Mucosa of rectum (tissue), 2 donors: Measurements from ENCODE around the gene WDR4.
A peak's percentile ranks its signal among the peaks of the same experiment; 100 is the strongest.
"Not testable (repeated sequence)": the region's sequence is repeated elsewhere in the genome, so short reads cannot be mapped to it uniquely, and the experiment has no call there.

Experiments used
- H3K27ac ChIP-seq, 2 donors: one replicate each; pipeline ENCODE4 v1.7.0; 2013; ENCODE audit warnings: inconsistent platforms in 2 of 2, low read depth in 2 of 2, low read length in 2 of 2
- H3K27me3 ChIP-seq, 2 donors: one replicate each; pipeline ENCODE4 v1.7.0; 2013; ENCODE audit warnings: low read length in 2 of 2; ENCODE audit not compliant: control insufficient read depth in 2 of 2, insufficient read depth in 2 of 2
- H3K36me3 ChIP-seq, 2 donors: one replicate each; pipeline ENCODE4 v1.7.0; 2013; ENCODE audit warnings: low read length in 2 of 2; ENCODE audit not compliant: control insufficient read depth in 2 of 2, insufficient read depth in 2 of 2
- H3K4me1 ChIP-seq, 2 donors: one replicate each; pipeline ENCODE4 v1.7.0; 2013; ENCODE audit warnings: low read length in 2 of 2, mild to moderate bottlenecking in 1 of 2; ENCODE audit not compliant: control insufficient read depth in 2 of 2, insufficient read depth in 2 of 2
- H3K4me3 ChIP-seq, 2 donors: one replicate each; pipeline ENCODE4 v1.7.0; 2013; ENCODE audit warnings: low read length in 2 of 2
- H3K9ac ChIP-seq, 2 donors: one replicate each; pipeline ENCODE4 v1.7.0; 2013; ENCODE audit warnings: low read length in 2 of 2, low read depth in 1 of 2, mild to moderate bottlenecking in 1 of 2
- H3K9me3 ChIP-seq, 2 donors: one replicate each; pipeline ENCODE4 v1.7.0; 2013; ENCODE audit warnings: low read length in 2 of 2; ENCODE audit not compliant: control insufficient read depth in 2 of 2
- donor health status: healthy.
- donor health status: Normal muscosa, but diverticular disease.

Gene WDR4, protein sequence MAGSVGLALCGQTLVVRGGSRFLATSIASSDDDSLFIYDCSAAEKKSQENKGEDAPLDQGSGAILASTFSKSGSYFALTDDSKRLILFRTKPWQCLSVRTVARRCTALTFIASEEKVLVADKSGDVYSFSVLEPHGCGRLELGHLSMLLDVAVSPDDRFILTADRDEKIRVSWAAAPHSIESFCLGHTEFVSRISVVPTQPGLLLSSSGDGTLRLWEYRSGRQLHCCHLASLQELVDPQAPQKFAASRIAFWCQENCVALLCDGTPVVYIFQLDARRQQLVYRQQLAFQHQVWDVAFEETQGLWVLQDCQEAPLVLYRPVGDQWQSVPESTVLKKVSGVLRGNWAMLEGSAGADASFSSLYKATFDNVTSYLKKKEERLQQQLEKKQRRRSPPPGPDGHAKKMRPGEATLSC

DNA sequence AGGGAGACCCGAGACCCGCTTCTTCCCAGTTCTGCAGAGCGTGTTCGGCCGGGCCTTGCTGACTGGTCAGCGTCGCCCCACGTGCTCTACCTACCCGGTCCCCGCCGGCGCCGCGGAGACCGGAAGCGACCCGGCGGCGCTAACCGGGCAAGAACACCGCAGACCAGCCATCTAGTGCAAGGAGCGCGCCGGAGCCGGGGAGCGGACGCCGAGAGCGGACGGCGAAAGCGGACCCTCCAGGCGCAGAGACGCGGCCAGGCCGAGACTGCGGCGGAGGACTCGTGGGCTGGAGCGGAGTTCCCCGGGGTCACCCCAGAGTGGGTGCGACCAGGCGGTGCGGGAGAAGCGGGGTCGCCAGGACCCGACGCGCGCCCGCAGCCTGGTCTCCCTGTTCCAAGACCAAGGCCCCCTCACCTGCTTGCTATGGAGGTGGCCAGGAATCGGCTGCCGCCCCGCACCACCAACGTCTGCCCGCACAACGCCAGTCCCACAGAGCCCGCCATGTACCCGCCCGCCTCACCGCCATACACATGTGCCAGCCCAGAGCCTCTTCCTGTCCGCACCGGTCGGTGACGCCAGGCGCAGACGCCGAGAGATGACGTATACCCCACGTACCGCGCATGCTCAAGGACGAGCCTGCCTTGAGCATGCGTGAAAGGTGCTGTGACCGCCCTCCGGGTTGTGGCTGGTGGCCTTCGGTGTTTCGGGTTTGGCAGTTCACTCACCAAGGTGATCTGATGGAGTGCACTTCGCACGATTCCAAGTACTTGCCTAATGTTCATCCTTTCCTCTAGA is at the start of gene WDR4:
Gene WDR4 (minus strand): TSS at position 547 of the 795 bp plus-strand sequence. CDS start 44 bp downstream, at position 503.
- Histone ChIP-seq H3K27me3 (no peaks in the 10 kb centered on the region), H3K27ac (peak within 1 kb of the TSS; percentile 77 to 90), H3K4me1 (peaks cover 13 to 15% of the 10 kb centered on the region in 2 donors), H3K9me3 (no peaks in the 10 kb centered on the region), H3K36me3 (peaks cover 2 to 4% of the 10 kb centered on the region in 2 donors), H3K4me3 (peak within 1 kb of the TSS; percentile 89 to 96), H3K9ac (peak within 1 kb of the TSS; percentile 79 to 83)

GRCh38 chr21:42927474-42928200 is 48.3 kb upstream of the WDR4 start:
- H3K27ac ChIP-seq = not testable (repeated sequence)

GRCh38 chr21:42925114-42925926 is 46.0 kb upstream of the WDR4 start, which contains the start of gene ERVH48-1:
ERVH48-1 (minus strand) TSS chr21:42925630; CDS start chr21:42919006, 6,624 bp downstream.
- no peaks in the 10 kb centered on the region for H3K9me3 ChIP-seq
- H3K4me3 ChIP-seq = no peak within 1 kb of the TSS
- no peaks in the 10 kb centered on the region for H3K36me3 ChIP-seq
- H3K27me3 ChIP-seq = no peaks in the 10 kb centered on the region
- no peak within 1 kb of the TSS for H3K9ac ChIP-seq
- no peak within 1 kb of the TSS for H3K27ac ChIP-seq
- peaks cover 6 to 8% of the 10 kb centered on the region in 2 donors for H3K4me1 ChIP-seq

More at GRCh38 chr21:42927474-42928200, 48.3 kb upstream of the WDR4 start:
- not testable (repeated sequence) for H3K9me3 ChIP-seq, H3K4me3 ChIP-seq, H3K36me3 ChIP-seq, H3K9ac ChIP-seq, H3K27me3 ChIP-seq, H3K4me1 ChIP-seq

- peak overlapping the region in 1 of 2 donors; percentile 59 for H3K9ac ChIP-seq
- H3K9me3 ChIP-seq = no peaks in the 10 kb centered on the region
- no peak overlapping the region for H3K4me3 ChIP-seq
- H3K27me3 ChIP-seq = no peaks in the 10 kb centered on the region
- no peak overlapping the region for H3K27ac ChIP-seq
- no peaks in the 10 kb centered on the region for H3K36me3 ChIP-seq
- H3K4me1 ChIP-seq = peaks cover 6 to 8% of the 10 kb centered on the region in 2 donors
These were observed 45.1 kb upstream of the WDR4 start for GRCh38 chr21:42924433-42924751.

GRCh38 chr21:42923553-42924432 is 44.5 kb upstream of the WDR4 start:
- peak overlapping the region; percentile 48 for H3K4me3 ChIP-seq
- H3K27ac ChIP-seq = no peak overlapping the region
- H3K4me1 ChIP-seq = peaks cover 6 to 8% of the 10 kb centered on the region in 2 donors
- no peaks in the 10 kb centered on the region for H3K27me3 ChIP-seq
- H3K36me3 ChIP-seq = no peaks in the 10 kb centered on the region
- H3K9ac ChIP-seq = peak overlapping the region in 1 of 2 donors; percentile 59
- H3K9me3 ChIP-seq = no peaks in the 10 kb centered on the region

GRCh38 chr21:42922918-42923317 is 43.6 kb upstream of the WDR4 start:
- Histone ChIP-seq H3K4me1 (peaks cover 6 to 8% of the 10 kb centered on the region in 2 donors), H3K4me3 (no peak overlapping the region), H3K9ac (no peak overlapping the region), H3K9me3 (no peaks in the 10 kb centered on the region), H3K27me3 (no peaks in the 10 kb centered on the region), H3K27ac (no peak overlapping the region), H3K36me3 (no peaks in the 10 kb centered on the region)

DNA sequence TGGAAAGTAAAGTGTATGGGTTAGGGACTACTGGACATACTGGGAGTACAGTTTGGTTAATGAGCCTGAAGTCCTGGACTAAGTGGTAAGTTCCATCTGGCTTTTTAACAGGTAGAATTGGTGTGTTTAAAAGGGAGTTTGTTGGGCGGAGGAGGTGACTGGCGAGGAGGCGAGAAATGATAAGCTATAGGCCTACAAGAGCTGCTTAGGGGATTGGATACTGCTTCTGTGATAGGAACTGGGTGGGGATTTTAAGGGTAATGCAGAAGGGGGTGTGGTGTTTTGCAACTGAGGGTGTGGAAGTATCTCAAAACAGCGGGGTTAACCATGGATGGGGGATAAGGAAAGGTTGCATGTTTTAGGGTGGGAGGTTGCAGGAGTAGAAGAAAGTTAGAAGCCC is 42.6 kb upstream of the WDR4 start:
- H3K36me3 ChIP-seq = no peaks in the 10 kb centered on the region
- H3K9me3 ChIP-seq = no peaks in the 10 kb centered on the region
- no peak overlapping the region for H3K4me3 ChIP-seq
- H3K4me1 ChIP-seq = peaks cover 6 to 8% of the 10 kb centered on the region in 2 donors
- no peaks in the 10 kb centered on the region for H3K27me3 ChIP-seq
- H3K9ac ChIP-seq = no peak overlapping the region
- no peak overlapping the region for H3K27ac ChIP-seq

- Histone ChIP-seq H3K4me3 (no peak overlapping the region), H3K36me3 (no peaks in the 10 kb centered on the region), H3K9me3 (no peaks in the 10 kb centered on the region), H3K27me3 (no peaks in the 10 kb centered on the region), H3K27ac (no peak overlapping the region), H3K9ac (no peak overlapping the region), H3K4me1 (no peaks in the 10 kb centered on the region)
These were observed 39.0 kb upstream of the WDR4 start for GRCh38 chr21:42918291-42918690.

DNA sequence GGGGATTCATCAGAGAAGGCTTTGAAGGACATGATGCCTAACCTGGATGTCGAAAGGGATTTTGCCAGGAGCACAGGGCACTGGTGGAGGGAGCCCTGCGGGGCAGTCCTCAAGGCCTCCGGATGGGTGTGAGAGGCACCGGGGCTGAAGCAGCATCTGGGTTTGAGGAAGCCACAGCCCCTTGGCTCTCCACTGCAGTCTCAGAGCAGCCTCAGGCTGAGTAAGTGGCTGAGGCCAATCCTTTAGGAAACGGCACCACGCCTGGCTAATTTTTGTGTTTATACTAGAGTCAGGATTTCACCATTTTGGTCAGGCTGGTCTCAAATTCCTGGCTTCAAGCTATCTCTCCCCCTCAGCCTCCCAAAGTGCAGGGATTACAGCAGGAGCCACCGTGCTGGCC is 34.1 kb upstream of the WDR4 start:
- H3K9ac ChIP-seq = no peak overlapping the region
- H3K4me3 ChIP-seq = no peak overlapping the region
- no peaks in the 10 kb centered on the region for H3K9me3 ChIP-seq
- H3K27ac ChIP-seq = no peak overlapping the region
- H3K4me1 ChIP-seq = no peaks in the 10 kb centered on the region
- H3K27me3 ChIP-seq = no peaks in the 10 kb centered on the region
- H3K36me3 ChIP-seq = peaks cover 19 to 23% of the 10 kb centered on the region in 2 donors
